B cell (primary cell): Measurements from ENCODE around the gene SELL. TPM values are rescaled to one million over a fixed set of nuclear protein-coding genes. Genes with fewer than 3 reads are reported as not detected.

Experiments used
- ATAC-seq: fragments of 200-7000 bp; cut with Tn5 transposase; one replicate; pipeline ENCODE4 v1.10.0; 2021; ENCODE audit warnings: low read depth, mild to moderate bottlenecking, moderate number of reproducible peaks, moderate library complexity
- CTCF ChIA-PET: fragments of 350-600 bp; sonication (Branson Sonifier 250); formaldehyde crosslinking; loops from one replicate; lab custom pipeline; 2021; ENCODE audit warnings: antibody characterized with exemption, inconsistent platforms; lab: Charles Lee
- POLR2A ChIA-PET: fragments of 350-600 bp; sonication (Branson Sonifier 250); formaldehyde crosslinking; loops from one replicate; lab custom pipeline; 2021; ENCODE audit warnings: antibody characterized with exemption; lab: Charles Lee
- DNase-seq: peaks from one replicate; pipeline ENCODE4 v3.0.0; 2013
- H2AFZ ChIP-seq: 2 replicates; pipeline ENCODE4 v1.6.1; 2012; ENCODE audit warnings: mild to moderate bottlenecking, low read depth, low read length; ENCODE audit not compliant: insufficient read depth, poor library complexity, severe bottlenecking
- H3K27ac ChIP-seq, 2 donors: 1 replicate in 1 of 2; 2 replicates in 1 of 2; pipeline ENCODE4 v1.5.1; 2012 to 2013; ENCODE audit warnings: low read length in 2 of 2, mild to moderate bottlenecking in 2 of 2, moderate library complexity in 1 of 2
- H3K27me3 ChIP-seq, 4 experiments: fragments of 200-600 bp in 1 of 4; sonication (generic) in 1 of 4; replicated peaks in 1 of 4; 1 replicate in 2 of 4; 2 replicates in 2 of 4; pipeline versions ENCODE4 v1.6.1 to v1.7.0; 2013 to 2016; ENCODE audit warnings: low read length in 3 of 4, mild to moderate bottlenecking in 2 of 4, mixed read lengths in 1 of 4, moderate library complexity in 1 of 4; ENCODE audit not compliant: insufficient read depth in 4 of 4, control insufficient read depth in 3 of 4; ENCODE audit errors: control extremely low read depth in 1 of 4
- H3K36me3 ChIP-seq, 2 experiments: replicated peaks in 1 of 2; 1 replicate in 1 of 2; 2 replicates in 1 of 2; pipeline versions ENCODE4 v1.6.1 to v1.7.1; 2013; ENCODE audit warnings: low read length in 1 of 2; ENCODE audit not compliant: insufficient read depth in 2 of 2, control insufficient read depth in 1 of 2; ENCODE audit errors: control extremely low read depth in 1 of 2, extremely low read depth in 1 of 2
- H3K4me1 ChIP-seq, 2 donors: fragments of 200-600 bp in 1 of 2; sonication (generic) in 1 of 2; 1 replicate in 1 of 2; 2 replicates in 1 of 2; pipeline versions ENCODE4 v1.5.1 to v1.6.1; 2013 to 2017; ENCODE audit warnings: low read length in 2 of 2; ENCODE audit not compliant: control insufficient read depth in 2 of 2, insufficient read depth in 2 of 2
- H3K4me2 ChIP-seq: replicated peaks from 2 replicates; pipeline ENCODE3; 2012; ENCODE audit warnings: mild to moderate bottlenecking, low read depth, low read length; ENCODE audit not compliant: poor library complexity, severe bottlenecking
- H3K4me3 ChIP-seq, 5 experiments: fragments of 200-600 bp in 1 of 5; sonication (generic) in 1 of 5; 1 replicate in 3 of 5; 2 replicates in 2 of 5; pipeline versions ENCODE4 v1.5.1 to v1.7.0; 2011 to 2016; ENCODE audit warnings: low read length in 4 of 5, mild to moderate bottlenecking in 4 of 5, low read depth in 2 of 5, control low read depth in 1 of 5, moderate library complexity in 1 of 5; ENCODE audit not compliant: insufficient read depth in 1 of 5; ENCODE audit errors: control extremely low read depth in 1 of 5, extremely low read depth in 1 of 5
- H3K79me2 ChIP-seq: fragments of 200-600 bp; sonication (generic); one replicate; pipeline ENCODE4 v1.6.0; 2016; ENCODE audit warnings: low read length; ENCODE audit not compliant: control insufficient read depth, insufficient read depth
- H3K9ac ChIP-seq: fragments of 200-600 bp; sonication (generic); 2 replicates; pipeline ENCODE4 v1.6.1; 2017; ENCODE audit warnings: mild to moderate bottlenecking, low read length, moderate library complexity
- H3K9me3 ChIP-seq, 3 donors: one replicate each; pipeline versions ENCODE4 v1.6.1 to v1.7.1; 2013; ENCODE audit warnings: low read length in 2 of 3; ENCODE audit not compliant: control insufficient read depth in 2 of 3, insufficient read depth in 1 of 3; ENCODE audit errors: control extremely low read depth in 1 of 3
- H4K20me1 ChIP-seq: 2 replicates; pipeline ENCODE4 v1.6.0; 2012; ENCODE audit warnings: mild to moderate bottlenecking, low read length; ENCODE audit not compliant: insufficient read depth, control insufficient read depth, poor library complexity, severe bottlenecking
- H3K27ac Mint-ChIP-seq: one replicate; pipeline ENCODE4 v1.8.0; 2021; ENCODE audit warnings: mixed read lengths
- H3K27me3 Mint-ChIP-seq: one replicate; pipeline ENCODE4 v1.8.0; 2021; ENCODE audit warnings: mixed read lengths
- H3K4me1 Mint-ChIP-seq: one replicate; pipeline ENCODE4 v1.8.0; 2021; ENCODE audit warnings: mixed read lengths
- H3K4me3 Mint-ChIP-seq: one replicate; pipeline ENCODE4 v1.8.0; 2021; ENCODE audit warnings: mixed read lengths
- H3K9me3 Mint-ChIP-seq: one replicate; pipeline ENCODE4 v1.8.0; 2022; ENCODE audit warnings: mixed read lengths; ENCODE audit not compliant: insufficient read depth
- EZH2 ChIP-seq: IDR thresholded peaks from 2 replicates; pipeline ENCODE4 v1.6.1; 2012; ENCODE audit warnings: borderline replicate concordance, low read depth, mild to moderate bottlenecking, moderate library complexity, low read length; ENCODE audit not compliant: insufficient read depth, poor library complexity, severe bottlenecking
- WGBS: methylation state at CpG from one replicate; pipeline ENCODE4 v1.1.5; 2013; ENCODE audit warnings: missing lambda C conversion rate; ENCODE audit not compliant: insufficient coverage; 5-methylcytosine and 5-hydroxymethylcytosine counted together
- intact Hi-C: fragments of 100-400 bp; cut with micrococcal nuclease; formaldehyde crosslinking; loops from one replicate; pipeline ENCODE4 v1.10.0; 2022
- polyA plus RNA-seq: library from polyadenylated mRNA; depleted of rRNA; stranded (reverse); fragments of >200 nt; gene quantifications from 2 replicates; pipeline ENCODE4 v1.2.3, GENCODE V29; 2012
- total RNA-seq, 2 donors: library from RNA; stranded (reverse); fragments of 120-200 nt in 1 of 2; gene quantifications; 1 replicate in 1 of 2; 2 replicates in 1 of 2; pipeline versions ENCODE4 v1.2.3 to v1.2.4, GENCODE V29; 2013 to 2022
- TF ChIP-seq, protein P1 (sequence below): fragments of 200-600 bp; IDR thresholded peaks from one replicate; pipeline ENCODE4 v1.8.0; 2022; ENCODE audit warnings: antibody characterized with exemption, mild to moderate bottlenecking

Gene SELL
- total and polyA plus RNA-seq, 2 donors (not counting 1 experiment from before 2014, with no cell fraction given): 250 to 258 TPM

GRCh38 chr1:169699707-169700106 is 11.7 kb downstream of the SELL start:
- intact Hi-C loops: loop anchor here (10.0 kb wide), 1 partner anchor 1785 kb away; the partner anchor contains the start of gene PRRC2C
- peak overlapping the region; percentile 61 to 87 for H3K27ac ChIP-seq
- H3K9me3 Mint-ChIP-seq: no peaks in the 10 kb centered on the region
- H3K36me3 ChIP-seq: peaks cover 23 to 86% of the 10 kb centered on the region in 2 experiments
- H4K20me1 ChIP-seq: no peaks in the 10 kb centered on the region
- DNase-seq (no peak), ATAC-seq (no peak)
- peak overlapping the region in 1 of 5 experiments; percentile 28 for H3K4me3 ChIP-seq
- ChIA-PET CTCF (interaction anchor here (0.7 to 5.7 kb wide), 10 partner anchors 9 to 111 kb away, joined by 3 to 60 read pairs (median 5); no protein-coding TSS in a partner anchor), POLR2A (interaction anchor here (0.9 kb wide), 1 partner anchor 10 kb away, joined by 3 read pairs; no protein-coding TSS in a partner anchor)
- H3K4me1 ChIP-seq: peaks cover 99 to 100% of the 10 kb centered on the region in 2 donors
- H3K79me2 ChIP-seq: peaks cover 66% of the 10 kb centered on the region
- H3K9ac ChIP-seq: peak overlapping the region; percentile 18
- peaks cover 94% of the 10 kb centered on the region for H3K4me1 Mint-ChIP-seq
- no peak overlapping the region for H2AFZ ChIP-seq
- H3K27me3 ChIP-seq: no peaks in the 10 kb centered on the region
- no peaks in the 10 kb centered on the region for H3K27me3 Mint-ChIP-seq
- H3K9me3 ChIP-seq: no peaks in the 10 kb centered on the region
- H3K4me2 ChIP-seq: peak overlapping the region; percentile 56
- H3K27ac Mint-ChIP-seq: peak overlapping the region; percentile 92
- TF ChIP-seq EZH2: no peak
- TF ChIP-seq, protein P1, sequence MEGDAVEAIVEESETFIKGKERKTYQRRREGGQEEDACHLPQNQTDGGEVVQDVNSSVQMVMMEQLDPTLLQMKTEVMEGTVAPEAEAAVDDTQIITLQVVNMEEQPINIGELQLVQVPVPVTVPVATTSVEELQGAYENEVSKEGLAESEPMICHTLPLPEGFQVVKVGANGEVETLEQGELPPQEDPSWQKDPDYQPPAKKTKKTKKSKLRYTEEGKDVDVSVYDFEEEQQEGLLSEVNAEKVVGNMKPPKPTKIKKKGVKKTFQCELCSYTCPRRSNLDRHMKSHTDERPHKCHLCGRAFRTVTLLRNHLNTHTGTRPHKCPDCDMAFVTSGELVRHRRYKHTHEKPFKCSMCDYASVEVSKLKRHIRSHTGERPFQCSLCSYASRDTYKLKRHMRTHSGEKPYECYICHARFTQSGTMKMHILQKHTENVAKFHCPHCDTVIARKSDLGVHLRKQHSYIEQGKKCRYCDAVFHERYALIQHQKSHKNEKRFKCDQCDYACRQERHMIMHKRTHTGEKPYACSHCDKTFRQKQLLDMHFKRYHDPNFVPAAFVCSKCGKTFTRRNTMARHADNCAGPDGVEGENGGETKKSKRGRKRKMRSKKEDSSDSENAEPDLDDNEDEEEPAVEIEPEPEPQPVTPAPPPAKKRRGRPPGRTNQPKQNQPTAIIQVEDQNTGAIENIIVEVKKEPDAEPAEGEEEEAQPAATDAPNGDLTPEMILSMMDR: no peak
- WGBS: no CpG with 5 or more reads among the region's 3 CpGs
- H3K4me3 Mint-ChIP-seq: peak overlapping the region; percentile 68

DNA sequence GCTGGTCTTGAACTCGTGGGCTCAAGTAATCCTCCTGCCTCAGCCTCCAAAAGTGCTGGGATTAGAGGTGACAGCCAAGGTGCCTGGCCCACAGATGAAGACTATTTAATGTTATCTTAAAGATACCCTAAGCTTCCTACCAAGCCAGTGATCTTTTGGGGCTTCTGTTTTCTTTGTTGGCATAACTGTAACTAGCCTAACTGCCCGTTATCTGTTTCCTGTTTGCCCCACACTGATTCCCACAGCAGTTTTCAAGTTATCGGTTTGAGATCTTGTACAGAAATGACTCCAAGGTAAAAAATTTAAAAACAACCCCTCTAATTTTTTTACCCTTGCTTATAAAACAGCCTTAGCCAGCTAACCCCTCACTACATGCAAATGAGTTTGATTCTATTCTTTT is 12.4 kb downstream of the SELL start:
- ChIA-PET CTCF (interaction anchor here (1.5 to 5.7 kb wide), 6 partner anchors 9 to 97 kb away, joined by 4 to 60 read pairs (median 13); no protein-coding TSS in a partner anchor), POLR2A (no interaction called here)
- Histone ChIP-seq H2AFZ (no peak overlapping the region), H3K27ac (peak overlapping the region; percentile 61 to 87), H3K36me3 (peaks cover 23 to 84% of the 10 kb centered on the region in 2 experiments), H3K4me3 (peak overlapping the region in 1 of 5 experiments; percentile 28), H3K9ac (peak overlapping the region; percentile 18), H3K79me2 (peaks cover 59% of the 10 kb centered on the region), H3K27me3 (no peaks in the 10 kb centered on the region), H3K4me1 (peaks cover 99 to 100% of the 10 kb centered on the region in 2 donors), H4K20me1 (no peaks in the 10 kb centered on the region), H3K4me2 (peak overlapping the region; percentile 56), H3K9me3 (no peaks in the 10 kb centered on the region)
- peak overlapping the region; percentile 92 for H3K27ac Mint-ChIP-seq
- ATAC-seq (no peak), DNase-seq (peak; percentile 12)
- no peaks in the 10 kb centered on the region for H3K27me3 Mint-ChIP-seq
- TF ChIP-seq, protein P1: no peak
- no peak for TF ChIP-seq EZH2
- intact Hi-C loops: no loop called here
- 0% methylated on average over 2 of the region's 3 CpGs for WGBS
- peak overlapping the region; percentile 68 for H3K4me3 Mint-ChIP-seq
- no peaks in the 10 kb centered on the region for H3K9me3 Mint-ChIP-seq
- H3K4me1 Mint-ChIP-seq: peaks cover 94% of the 10 kb centered on the region
